ENCODE results near the gene FAIM2. TPM values are rescaled to one million over a fixed set of nuclear protein-coding genes. Genes with fewer than 3 reads are reported as not detected.
A peak's percentile ranks its signal among the peaks of the same experiment; 100 is the strongest.

The FAIM2 gene
- total RNA-seq, 1 donor from 2014 or later: 1.2 TPM

GRCh38 chr12:49912345-49913255 is 8.9 kb upstream of the FAIM2 start:
- H3K27me3 ChIP-seq: no peaks in the 10 kb centered on the region
- DNase-seq: peak; percentile 49
- intact Hi-C loops (cut with DNase I): no loop called here

DNA sequence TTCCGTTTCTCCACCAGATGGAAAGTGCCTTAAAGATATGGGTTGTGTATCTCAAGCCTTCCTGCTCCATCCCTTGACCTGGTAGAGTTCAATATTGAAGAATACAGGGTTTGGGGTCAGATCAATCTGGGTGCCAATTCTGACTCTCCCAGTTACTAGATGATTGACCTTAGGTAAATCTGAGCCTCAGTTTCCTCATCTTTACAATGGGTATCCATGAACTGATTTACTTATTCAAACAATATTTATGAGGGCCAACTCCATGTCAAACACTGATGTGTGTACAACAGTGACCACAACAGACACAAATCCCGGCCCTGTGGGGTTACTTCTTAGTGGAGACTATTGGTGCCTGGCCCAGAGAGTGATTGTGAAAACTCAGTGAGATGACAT is 7.5 kb upstream of the FAIM2 start:
- no peak overlapping the region for H3K4me3 ChIP-seq
- no peaks in the 10 kb centered on the region for H3K9me3 ChIP-seq
- intact Hi-C loops (cut with DNase I): no loop called here
- no peak overlapping the region for H3K27ac ChIP-seq
- DNase-seq (no peak), ATAC-seq (no peak)
- TF ChIP-seq, protein P1, sequence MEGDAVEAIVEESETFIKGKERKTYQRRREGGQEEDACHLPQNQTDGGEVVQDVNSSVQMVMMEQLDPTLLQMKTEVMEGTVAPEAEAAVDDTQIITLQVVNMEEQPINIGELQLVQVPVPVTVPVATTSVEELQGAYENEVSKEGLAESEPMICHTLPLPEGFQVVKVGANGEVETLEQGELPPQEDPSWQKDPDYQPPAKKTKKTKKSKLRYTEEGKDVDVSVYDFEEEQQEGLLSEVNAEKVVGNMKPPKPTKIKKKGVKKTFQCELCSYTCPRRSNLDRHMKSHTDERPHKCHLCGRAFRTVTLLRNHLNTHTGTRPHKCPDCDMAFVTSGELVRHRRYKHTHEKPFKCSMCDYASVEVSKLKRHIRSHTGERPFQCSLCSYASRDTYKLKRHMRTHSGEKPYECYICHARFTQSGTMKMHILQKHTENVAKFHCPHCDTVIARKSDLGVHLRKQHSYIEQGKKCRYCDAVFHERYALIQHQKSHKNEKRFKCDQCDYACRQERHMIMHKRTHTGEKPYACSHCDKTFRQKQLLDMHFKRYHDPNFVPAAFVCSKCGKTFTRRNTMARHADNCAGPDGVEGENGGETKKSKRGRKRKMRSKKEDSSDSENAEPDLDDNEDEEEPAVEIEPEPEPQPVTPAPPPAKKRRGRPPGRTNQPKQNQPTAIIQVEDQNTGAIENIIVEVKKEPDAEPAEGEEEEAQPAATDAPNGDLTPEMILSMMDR (IDR thresholded peaks at IDR 0.05): no peak
- H3K4me1 ChIP-seq: no peaks in the 10 kb centered on the region
- H3K36me3 ChIP-seq: no peaks in the 10 kb centered on the region
- H3K27me3 ChIP-seq: no peaks in the 10 kb centered on the region

More at GRCh38 chr12:49912345-49913255, 8.9 kb upstream of the FAIM2 start:
- TF ChIP-seq, protein P1 (IDR thresholded peaks at IDR 0.05): no peak
- Histone ChIP-seq H3K27ac (no peak overlapping the region), H3K4me1 (no peaks in the 10 kb centered on the region), H3K4me3 (no peak overlapping the region), H3K9me3 (no peaks in the 10 kb centered on the region), H3K36me3 (no peaks in the 10 kb centered on the region)
- ATAC-seq: no peak

- intact Hi-C loops (cut with DNase I): no loop called here
- Histone ChIP-seq H3K4me3 (no peak overlapping the region), H3K27ac (no peak overlapping the region), H3K9me3 (no peaks in the 10 kb centered on the region), H3K4me1 (no peaks in the 10 kb centered on the region), H3K27me3 (no peaks in the 10 kb centered on the region), H3K36me3 (no peaks in the 10 kb centered on the region)
- TF ChIP-seq, protein P1 (IDR thresholded peaks at IDR 0.05): no peak
- ATAC-seq (no peak), DNase-seq (peak; percentile 34)
These were observed 6.9 kb upstream of the FAIM2 start for GRCh38 chr12:49910331-49911212.

- Histone ChIP-seq H3K9me3 (no peaks in the 10 kb centered on the region), H3K4me3 (no peak overlapping the region), H3K27me3 (no peaks in the 10 kb centered on the region), H3K4me1 (no peaks in the 10 kb centered on the region), H3K36me3 (no peaks in the 10 kb centered on the region), H3K27ac (no peak overlapping the region)
- peak; percentile 88 for DNase-seq
- TF ChIP-seq, protein P1 (IDR thresholded peaks at IDR 0.05): no peak
- intact Hi-C loops (cut with DNase I): no loop called here
- peak; percentile 92 for ATAC-seq
These were observed 6.1 kb upstream of the FAIM2 start for GRCh38 chr12:49909826-49910225.

GRCh38 chr12:49909356-49909755 is 5.7 kb upstream of the FAIM2 start:
- no peak for DNase-seq
- Histone ChIP-seq H3K27me3 (no peaks in the 10 kb centered on the region), H3K36me3 (no peaks in the 10 kb centered on the region), H3K9me3 (no peaks in the 10 kb centered on the region), H3K27ac (no peak overlapping the region), H3K4me1 (no peaks in the 10 kb centered on the region), H3K4me3 (no peak overlapping the region)
- no peak for ATAC-seq
- intact Hi-C loops (cut with DNase I): no loop called here
- TF ChIP-seq, protein P1 (IDR thresholded peaks at IDR 0.05): no peak
